Activated CD8-positive, alpha-beta memory T cell treated with anti-CD3 and anti-CD28 coated beads for 4 hours (primary cell): ENCODE measurements around the gene TCL1B.
"Not testable (repeated sequence)": the region's sequence is repeated elsewhere in the genome, so short reads cannot be mapped to it uniquely, and the experiment has no call there.

Source experiments
- DNase-seq, 2 donors: peaks; one replicate each; pipeline ENCODE4 v3.0.0-alpha.2; 2020; ENCODE audit warnings: low read depth in 2 of 2

The TCL1B gene

DNA sequence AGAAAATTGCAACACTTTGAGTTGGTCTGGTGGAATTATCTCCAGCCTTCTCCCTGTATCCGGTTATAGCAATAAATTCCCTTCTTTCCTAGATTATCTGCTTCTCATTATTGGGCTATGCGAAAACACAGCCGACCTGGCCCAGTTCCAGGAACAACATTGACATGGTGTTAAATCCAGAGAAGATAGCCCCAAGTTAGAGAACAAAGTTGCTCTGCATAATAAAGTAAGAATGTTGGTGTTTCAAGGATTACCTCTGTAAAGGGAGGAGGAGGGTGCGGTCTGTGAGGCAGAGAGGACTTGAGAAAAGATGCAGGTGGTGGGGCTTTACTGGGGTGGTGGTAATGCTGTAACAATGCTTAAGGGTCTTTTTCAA lies 15.6 kb downstream of the TCL1B start:
- DNase-seq = no peak

DNA sequence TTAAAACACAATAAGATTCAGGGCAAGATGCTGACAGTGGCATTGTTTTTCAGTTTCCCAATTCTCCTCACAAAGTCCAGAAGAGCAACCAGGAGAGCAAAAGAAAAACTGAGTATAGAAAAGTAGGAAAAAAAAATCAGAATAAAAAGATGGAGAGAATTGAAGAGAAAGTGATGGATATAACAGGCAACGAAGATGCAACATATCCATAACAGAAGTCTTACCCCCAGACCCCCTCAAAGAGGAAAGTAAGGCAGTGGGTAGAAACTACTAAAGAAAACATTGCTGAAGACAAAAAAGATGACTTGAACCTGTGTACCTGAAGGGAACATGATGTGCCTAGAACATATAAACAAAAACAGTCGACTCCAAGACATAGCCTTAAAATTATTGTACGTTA lies 17.1 kb downstream of the TCL1B start:
- DNase-seq = no peak

DNA sequence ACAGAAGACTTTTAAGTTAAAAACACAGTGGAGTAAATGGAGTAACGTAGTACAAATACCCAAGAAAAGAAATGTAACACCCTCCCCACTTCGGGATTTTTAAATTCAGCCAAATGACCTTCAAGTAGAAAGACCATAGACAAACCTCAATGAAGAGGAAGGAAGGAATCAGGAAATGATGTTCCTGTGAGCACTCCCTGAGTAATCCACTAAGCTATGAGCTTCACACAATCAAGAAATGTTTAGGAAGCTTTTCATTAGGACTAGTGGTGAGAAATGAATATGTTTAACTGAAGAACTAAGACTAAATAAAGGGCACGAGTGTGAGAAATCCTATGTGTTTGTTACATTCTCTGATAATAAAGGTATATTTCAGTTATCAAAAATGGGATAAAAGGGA lies 17.6 kb downstream of the TCL1B start:
- no peak for DNase-seq

DNA sequence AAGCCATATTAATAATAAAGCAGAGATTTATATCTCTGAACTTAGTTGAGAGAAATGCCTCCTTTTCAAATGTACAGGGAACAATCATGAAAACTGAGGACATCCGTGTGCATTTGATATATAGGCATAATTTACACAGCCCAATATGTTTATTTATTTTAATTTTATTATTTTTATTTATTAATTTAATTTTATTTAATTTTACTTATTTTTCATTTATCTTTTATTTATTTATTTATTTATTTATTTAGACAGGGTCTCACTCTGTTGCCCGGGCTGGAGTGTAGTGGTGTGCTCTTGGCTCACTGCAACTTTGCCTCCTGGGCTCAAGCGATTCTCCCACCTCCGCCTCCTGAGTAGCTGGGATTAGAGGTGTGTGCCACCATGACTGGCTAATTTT lies 19.3 kb downstream of the TCL1B start:
- DNase-seq = no peak

DNA sequence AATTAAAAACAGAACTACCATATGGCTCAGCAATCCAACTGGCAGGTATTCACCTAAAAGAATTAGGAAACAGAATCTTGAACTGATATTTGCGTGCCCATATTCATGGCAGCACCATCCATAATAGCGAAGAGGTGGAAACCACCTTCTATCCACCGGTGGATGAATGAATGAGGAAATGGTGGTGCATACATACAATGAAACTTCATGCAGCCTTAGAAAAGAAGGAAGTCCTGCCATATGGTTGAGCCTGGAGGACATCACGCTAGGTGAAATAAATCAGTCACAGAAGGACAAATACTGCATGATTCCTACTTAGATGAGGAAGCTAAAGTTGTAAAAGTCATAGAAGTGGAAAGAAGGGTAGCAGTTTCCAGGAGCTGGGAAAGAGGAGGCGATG lies 21.1 kb downstream of the TCL1B start:
- DNase-seq = no peak

DNA sequence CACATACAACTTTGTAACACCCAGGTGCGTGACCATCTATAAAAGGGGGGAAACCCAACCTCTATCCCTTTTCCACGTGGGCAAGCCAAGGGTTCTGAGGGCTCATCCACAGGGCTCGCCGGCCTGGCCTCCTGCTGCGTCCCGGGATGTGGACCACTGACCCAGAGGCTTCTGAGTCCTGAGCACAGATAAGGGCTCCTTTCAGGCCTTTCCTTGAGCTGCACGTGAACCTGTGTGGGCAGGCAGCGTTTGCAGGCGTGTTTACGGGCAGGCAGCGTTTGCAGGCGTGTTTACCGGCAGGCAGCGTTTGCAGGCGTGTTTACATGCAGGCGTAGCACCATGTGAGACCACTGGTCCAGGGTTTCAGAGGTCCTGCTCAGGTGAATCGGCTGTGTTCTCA lies 23.9 kb downstream of the TCL1B start:
- DNase-seq = no peak

DNA sequence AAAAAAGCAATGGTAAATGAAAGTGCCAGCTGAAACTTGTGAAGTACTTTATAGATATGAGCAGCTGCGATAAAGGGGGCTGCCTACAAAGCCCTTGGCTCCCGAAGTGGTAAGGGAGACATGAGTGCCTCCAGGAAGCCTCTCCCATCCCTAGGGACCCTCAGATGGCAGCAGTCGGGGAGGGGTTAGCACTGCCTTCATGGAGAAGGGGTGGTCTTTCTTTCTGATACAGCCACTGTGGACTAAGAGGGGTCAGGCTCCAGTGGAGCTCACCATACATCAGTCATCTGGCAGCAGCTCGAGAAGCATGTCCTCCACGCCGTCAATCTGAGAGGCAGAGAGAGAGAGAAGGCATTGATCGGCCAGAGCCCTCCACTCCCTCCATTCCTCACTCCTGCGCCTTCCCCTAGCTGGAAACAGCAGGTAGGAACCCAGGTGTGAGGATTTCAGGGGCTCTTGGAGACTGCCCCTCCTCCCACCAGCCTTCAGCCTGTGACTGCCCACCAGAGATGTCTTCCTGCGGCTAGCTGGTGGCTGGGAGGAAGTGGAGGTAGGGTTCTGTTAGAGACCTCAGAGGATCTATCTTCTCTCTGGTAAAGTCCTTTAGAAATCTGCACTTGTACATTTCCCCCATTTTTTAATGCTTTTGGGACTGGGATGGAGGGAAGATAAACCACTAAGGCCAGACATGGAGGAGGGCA lies 25.4 kb downstream of the TCL1B start:
- no peak for DNase-seq

DNA sequence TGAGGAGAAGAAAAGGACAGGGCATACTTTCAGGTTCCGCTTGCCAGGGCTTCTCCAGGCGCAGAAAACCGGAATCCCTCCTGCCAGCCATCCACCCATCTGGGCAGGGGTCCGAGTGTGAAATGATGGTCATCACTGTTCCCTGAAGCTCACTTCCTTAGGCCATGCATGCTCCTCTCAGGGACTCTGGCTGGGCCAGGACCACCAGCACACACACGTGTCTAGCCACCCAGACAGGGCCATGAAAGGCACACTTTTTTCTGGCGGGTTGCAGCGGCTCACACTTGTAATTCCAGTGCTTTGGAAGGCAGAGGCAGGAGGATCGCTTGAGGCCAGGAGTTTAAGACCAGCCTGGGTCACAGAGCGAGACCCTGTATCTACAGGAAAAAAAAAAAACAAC lies 26.2 kb downstream of the TCL1B start:
- DNase-seq = no peak

DNA sequence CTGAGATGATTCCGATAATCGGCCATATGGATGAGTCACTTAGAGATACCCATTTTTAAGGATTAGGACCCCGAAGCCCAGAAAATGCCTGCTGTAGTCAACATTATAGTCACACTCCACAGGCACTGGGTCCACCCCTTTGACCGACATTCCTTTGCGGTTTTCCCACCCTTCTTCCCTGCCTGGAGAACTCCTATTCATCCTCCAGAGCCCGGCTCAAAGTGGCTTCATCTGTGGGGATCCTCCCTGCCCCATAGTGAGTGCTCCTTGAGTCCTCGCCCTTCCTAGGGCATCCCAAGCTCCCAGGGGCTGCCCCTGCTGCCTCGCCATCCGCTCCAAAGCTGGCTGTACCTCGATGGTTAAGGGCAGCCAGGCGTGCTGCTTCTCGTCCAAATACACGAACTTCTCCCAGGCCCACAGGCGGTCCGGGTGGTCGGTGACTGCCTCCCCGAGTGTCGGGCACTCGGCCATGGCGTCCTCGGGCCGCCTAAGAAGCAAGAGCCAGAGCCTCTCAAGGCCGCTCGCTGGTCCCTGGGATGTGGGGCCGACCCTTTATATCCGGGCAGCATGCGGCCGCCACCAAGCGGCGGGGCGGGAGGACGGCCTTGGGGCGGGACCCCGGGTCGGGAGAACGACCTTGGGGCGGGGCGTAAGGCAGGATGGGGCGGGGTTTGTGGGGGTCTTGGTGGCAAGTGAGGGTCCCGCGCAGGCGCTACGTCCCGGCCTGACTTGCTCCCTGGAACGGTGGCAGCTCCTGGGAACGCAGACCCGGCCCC lies 27.6 kb downstream of the TCL1B start, which contains the start of gene TCL1A:
Gene TCL1A (minus strand): TSS at position 530 of the 776 bp plus-strand sequence. CDS start 59 bp downstream, at position 471.
- DNase-seq = no peak

DNA sequence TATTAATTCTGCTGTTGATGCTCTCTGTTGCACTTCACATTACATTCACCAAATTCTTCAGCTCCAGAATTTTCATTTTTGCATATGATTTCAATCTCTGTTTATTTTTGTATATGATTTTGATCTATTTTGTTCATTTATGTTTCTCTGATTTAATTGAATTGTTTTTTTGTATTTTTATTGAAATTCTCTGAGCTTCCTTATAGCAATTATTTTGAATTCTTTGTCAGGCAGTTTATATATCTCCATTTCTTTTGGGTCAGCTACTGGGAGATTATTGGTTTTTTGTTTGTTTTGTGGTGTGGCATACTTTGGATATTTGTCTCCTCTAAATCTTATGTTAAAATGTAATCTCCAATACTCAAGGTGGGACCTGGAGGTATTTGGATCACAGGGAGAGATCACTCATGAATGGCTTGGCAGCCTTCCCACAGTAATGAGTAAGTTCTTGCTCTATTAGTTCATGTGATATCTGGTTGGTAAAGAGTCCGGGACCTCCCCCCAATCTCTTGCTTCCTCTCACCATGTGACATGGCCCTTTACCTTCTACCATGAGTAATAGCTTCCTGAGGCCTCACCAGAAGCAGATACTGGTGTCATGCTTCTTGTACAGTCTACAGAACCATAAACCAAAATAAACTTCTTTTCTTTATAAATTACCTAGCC lies 36.4 kb downstream of the TCL1B start:
- no peak for DNase-seq

DNA sequence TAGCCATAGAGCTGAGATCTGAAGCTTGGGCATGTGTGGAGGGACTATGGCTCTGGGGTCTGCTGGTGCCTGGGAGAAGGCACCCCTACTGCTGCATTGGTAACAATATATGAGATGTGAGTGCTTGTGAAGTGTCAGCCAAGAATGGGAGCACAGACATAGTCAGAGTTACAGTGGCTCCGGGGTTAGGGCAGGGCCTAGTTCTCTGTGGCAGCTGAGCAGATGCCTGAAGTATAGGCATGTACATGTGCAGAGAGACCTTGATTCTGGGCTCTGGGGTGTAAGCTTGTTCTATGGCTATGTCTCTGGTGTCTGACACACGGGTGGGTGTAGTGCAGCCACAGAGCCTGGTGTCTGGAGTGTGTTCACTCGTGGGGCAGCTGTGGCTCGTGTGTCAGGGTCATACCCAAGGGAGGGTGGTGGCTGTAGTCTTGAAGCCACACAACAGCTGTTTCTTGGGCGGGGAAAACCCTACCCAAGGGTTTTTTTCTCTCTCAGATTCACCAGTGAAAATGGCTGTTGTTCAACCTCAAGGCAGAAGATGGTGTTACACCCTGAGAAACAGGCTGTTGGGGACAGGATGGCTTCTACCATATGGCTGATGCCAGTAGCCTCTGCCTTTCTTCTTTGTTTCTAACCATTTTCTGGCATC lies 39.6 kb downstream of the TCL1B start:
- DNase-seq = no peak

DNA sequence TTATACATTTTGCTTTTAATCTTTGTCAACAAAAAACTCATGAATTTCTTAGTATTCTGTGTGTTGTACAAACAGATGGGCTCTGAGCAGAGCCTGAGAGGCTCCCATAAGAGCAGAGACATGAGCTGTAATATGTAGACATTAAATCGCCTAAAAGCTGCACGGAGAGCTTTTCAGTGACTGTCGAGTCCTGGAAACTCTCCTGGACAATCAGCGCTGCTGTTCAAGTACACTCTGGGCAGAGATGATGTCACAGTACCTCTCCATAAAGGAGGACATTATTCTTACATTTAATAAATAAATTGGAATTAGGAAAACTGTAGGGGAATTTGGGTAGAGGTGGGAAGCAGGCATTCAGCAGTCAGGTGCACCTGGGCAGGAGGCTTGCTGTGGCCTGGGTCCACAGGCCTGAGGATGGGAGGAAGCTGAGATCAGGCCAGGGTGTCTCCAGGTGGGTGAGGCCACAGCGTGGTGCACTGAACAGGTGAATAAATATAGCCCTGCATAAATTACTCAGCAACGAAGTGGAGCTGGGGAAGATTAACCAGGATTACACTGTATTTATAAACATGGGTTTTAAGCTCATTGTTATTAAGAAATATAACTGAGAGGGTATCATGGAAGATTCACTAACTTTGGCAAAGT lies 41.0 kb downstream of the TCL1B start:
- no peak for DNase-seq

DNA sequence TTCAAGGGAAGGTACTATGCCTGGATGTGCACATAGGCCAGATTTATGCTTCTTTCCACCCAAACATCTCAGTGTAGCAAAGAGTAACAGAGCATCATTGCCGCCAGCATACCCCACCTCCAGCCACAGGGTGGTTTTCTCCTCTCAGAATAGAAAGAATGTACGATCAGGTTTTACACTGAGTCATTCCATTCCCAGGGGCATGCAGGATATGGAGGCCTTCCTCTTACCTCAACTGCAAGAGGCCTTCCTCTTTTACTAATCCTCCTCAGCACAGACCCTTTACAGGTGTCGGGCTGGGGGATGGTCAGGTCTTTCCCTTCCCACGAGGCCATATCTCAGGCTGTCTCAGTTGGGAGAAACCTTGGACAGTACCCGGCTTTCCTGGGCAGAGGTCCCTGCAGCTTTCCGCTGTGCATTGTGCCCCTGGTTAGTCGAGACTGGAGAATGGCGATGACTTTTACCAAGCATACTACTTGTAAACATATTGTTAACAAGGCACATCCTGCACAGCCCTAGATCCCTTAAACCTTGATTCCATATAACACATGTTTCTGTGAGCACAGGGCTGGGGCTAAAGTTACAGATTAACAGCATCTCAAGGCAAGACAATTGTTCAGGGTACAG lies 43.3 kb downstream of the TCL1B start:
- not testable (repeated sequence) for DNase-seq

DNA sequence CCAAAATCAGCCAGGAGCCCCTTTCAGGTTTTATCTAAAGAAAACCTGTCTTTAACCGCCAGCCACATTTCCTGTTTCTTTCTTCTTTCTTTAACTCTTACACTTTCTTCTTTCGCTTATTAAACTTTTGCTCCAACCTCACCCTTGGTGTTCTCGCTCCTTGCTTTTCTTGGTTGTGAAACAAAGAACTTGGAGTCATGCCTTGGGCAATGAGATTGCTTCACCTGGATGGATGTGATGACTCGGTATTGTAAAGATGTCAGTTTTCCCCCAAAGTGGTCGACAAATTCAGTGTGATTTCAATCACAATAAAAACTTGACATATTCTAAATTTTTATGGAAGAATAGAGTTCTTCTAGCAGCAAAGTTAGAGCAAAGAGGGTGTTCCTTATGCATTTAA lies 43.9 kb downstream of the TCL1B start:
- no peak for DNase-seq

DNA sequence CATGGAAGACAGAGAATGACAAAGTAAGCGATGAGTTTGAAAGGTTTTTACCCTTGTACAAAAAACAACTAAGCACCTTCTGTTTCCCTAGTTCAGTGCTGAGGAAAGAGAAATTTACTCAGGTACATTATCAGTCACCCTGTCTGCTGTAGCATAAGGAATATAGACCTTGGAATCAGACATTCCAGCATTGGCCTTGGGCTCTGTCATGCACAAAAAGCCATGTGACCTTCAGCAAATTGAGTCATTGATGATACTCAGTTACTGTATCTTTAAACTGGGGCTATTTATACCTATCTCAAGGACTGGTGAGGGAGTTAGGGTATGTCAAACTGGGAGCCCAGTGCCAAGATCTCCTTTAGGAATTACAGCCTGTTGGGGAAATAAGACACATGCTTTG lies 47.0 kb downstream of the TCL1B start:
- no peak for DNase-seq

DNA sequence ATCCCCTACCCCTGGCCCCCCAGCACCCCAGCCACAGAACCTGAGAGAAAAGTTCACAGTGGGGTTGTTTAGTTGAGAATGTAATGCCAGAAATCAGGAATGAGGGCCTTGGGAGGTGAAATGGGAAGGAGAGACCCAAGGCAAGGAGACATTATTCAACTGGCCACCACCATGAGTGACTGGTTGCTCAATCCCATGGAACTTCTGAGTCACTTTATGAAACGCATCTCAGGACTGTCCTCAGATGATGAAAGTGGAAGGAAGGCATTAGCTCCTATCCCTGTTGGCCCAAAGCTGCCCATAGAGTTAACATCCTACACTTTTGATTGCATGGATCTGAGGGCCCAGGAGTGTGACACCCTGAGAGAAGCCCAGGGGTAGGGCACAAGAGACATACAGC lies 53.1 kb downstream of the TCL1B start:
- no peak for DNase-seq

DNA sequence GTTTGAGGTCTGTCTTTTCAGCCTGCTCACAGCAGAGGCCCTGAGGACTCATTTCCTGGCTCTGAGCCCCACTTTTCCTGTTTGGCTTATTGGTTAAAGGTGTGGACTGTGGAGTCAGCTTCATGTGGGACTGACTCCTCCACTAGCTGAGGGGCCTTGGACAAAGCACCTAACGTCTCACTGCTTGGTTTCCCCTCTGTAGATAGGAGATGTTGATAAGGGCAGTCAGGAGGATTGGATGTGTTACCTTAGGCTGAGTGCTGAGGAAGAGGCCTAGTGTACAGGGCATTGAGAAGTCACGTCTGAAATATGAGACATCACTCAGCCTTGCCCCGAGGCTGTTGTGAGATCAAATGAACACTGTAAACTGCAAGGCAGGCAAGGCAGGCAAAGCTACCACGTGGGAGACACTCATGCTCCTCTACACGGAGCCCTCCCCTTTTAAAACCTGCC lies 54.8 kb downstream of the TCL1B start:
- no peak for DNase-seq

DNA sequence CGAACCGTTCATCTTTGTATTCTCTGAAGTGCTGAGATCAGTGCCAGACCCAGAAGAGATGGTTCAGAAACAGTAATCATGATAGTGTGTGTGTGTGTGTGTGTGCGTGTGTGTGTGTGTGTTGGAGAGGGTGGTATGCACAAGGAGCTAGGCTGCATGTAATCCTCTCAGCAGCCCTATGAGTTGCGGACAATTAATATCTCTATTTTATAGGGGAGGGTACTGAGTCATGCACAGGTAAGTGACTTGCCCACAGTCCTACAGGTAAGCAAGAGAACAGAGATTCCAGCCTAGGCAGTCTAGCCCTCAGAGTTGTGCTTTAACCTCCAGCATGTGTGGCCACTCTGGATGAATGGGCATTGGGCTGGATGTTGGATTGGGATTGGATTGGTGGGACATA lies 55.6 kb downstream of the TCL1B start:
- DNase-seq = no peak
